K562 (cell line): Measurements from ENCODE around the gene APBA2. TPM values are rescaled to one million over a fixed set of nuclear protein-coding genes. Genes with fewer than 3 reads are reported as not detected.

Experiments used
- ATAC-seq: fragments of 200-7000 bp; cut with Tn5 transposase; 3 replicates; pipeline ENCODE4 v1.9.1; 2020; ENCODE audit warnings: moderate library complexity
- BruUV-seq: library from RNA; stranded (reverse); fragments of 400-500 nt; replicated peaks from 2 replicates; lab custom pipeline; 2021; lab: Mats Ljungman, UMichigan
- CTCF ChIA-PET: fragments of 300-600 bp; formaldehyde crosslinking; extraction: SDS; loops from one replicate; lab custom pipeline; 2021; ENCODE audit warnings: low intra/inter-chr PET ratio; lab: Yijun Ruan, JAX
- POLR2A ChIA-PET: fragments of 300-600, 350-650 bp; sonication (Branson Sonifier 250); formaldehyde crosslinking; extraction: SDS; loops from one replicate; lab custom pipeline; 2021; ENCODE audit warnings: antibody characterized with exemption, inconsistent platforms; lab: Yijun Ruan, JAX
- DNase-seq, 4 experiments: peaks; one replicate each; pipeline versions ENCODE4 v3.0.0 to v3.0.0-alpha.2; 2011 to 2018; ENCODE audit warnings: low spot score in 3 of 4, mixed read lengths in 3 of 4; ENCODE audit errors: extremely low read depth in 1 of 4
- FAIRE-seq: peaks from 2 replicates; lab custom pipeline; 2011; peaks lifted over from hg19 to GRCh38; lab: Jason Lieb, UNC
- H2AFZ ChIP-seq: 2 replicates; pipeline ENCODE4 v1.6.0; 2011; ENCODE audit warnings: low read depth, low read length, control low read depth, inconsistent platforms
- H3K27ac ChIP-seq: fragments of 200-600 bp; 3 replicates; pipeline ENCODE4 v1.8.0; 2011; ENCODE audit warnings: low read depth, mild to moderate bottlenecking, control low read depth, inconsistent platforms, low read length, moderate library complexity, mixed read lengths; ENCODE audit errors: extremely low read depth
- H3K27me3 ChIP-seq, 2 experiments: fragments of 300-600 bp in 1 of 2; 2 replicates in 1 of 2; 3 replicates in 1 of 2; pipeline versions ENCODE4 v1.6.0 to v1.8.0; 2011; ENCODE audit warnings: inconsistent platforms in 2 of 2, low read length in 2 of 2, mild to moderate bottlenecking in 1 of 2, mixed read lengths in 1 of 2, moderate library complexity in 1 of 2; ENCODE audit not compliant: control insufficient read depth in 2 of 2, insufficient read depth in 2 of 2
- H3K36me3 ChIP-seq: fragments of 300-600 bp; 3 replicates; pipeline ENCODE4 v1.8.0; 2011; ENCODE audit warnings: mild to moderate bottlenecking, low read length, inconsistent platforms; ENCODE audit not compliant: control insufficient read depth, insufficient read depth
- H3K4me1 ChIP-seq, 2 experiments: fragments of 200-600 bp in 1 of 2; replicated peaks in 1 of 2; 2 replicates in 1 of 2; 3 replicates in 1 of 2; pipeline versions ENCODE4 v1.5.1 to v1.8.0; 2011; ENCODE audit warnings: inconsistent platforms in 2 of 2, low read length in 2 of 2, mild to moderate bottlenecking in 1 of 2, mixed read lengths in 1 of 2, moderate library complexity in 1 of 2; ENCODE audit not compliant: control insufficient read depth in 2 of 2, insufficient read depth in 2 of 2
- H3K4me2 ChIP-seq: 2 replicates; pipeline ENCODE4 v1.6.1; 2011; ENCODE audit warnings: low read length, control low read depth, inconsistent platforms, mixed read lengths; ENCODE audit not compliant: insufficient read depth
- H3K4me3 ChIP-seq: fragments of 200-600 bp; sonication (generic), shearing (Covaris generic); 2 replicates; pipeline ENCODE4 v1.5.1; 2016; ENCODE audit warnings: control low read depth, inconsistent platforms
- H3K79me2 ChIP-seq: fragments of 200-600 bp; 3 replicates; pipeline ENCODE4 v1.8.0; 2011; ENCODE audit warnings: low read length, inconsistent platforms; ENCODE audit not compliant: control insufficient read depth, insufficient read depth
- H3K9ac ChIP-seq, 2 experiments: 2 replicates each; pipeline versions ENCODE4 v1.6.0 to v1.6.1; 2011; ENCODE audit warnings: low read depth in 2 of 2, low read length in 2 of 2, control low read depth in 1 of 2, inconsistent platforms in 1 of 2, mild to moderate bottlenecking in 1 of 2, mixed read lengths in 1 of 2; ENCODE audit not compliant: insufficient read depth in 1 of 2
- H3K9me1 ChIP-seq: one replicate; pipeline ENCODE4 v1.6.0; 2011; ENCODE audit warnings: inconsistent platforms, mild to moderate bottlenecking, low read length, moderate library complexity; ENCODE audit not compliant: control insufficient read depth, insufficient read depth
- H3K9me3 ChIP-seq: replicated peaks from 2 replicates; pipeline ENCODE4 v1.5.1; 2011; ENCODE audit warnings: low read depth, low read length, inconsistent platforms; ENCODE audit not compliant: control insufficient read depth, insufficient read depth
- H4K20me1 ChIP-seq: replicated peaks from 2 replicates; pipeline ENCODE4 v1.6.1; 2011; ENCODE audit warnings: low read length, inconsistent platforms, mixed read lengths; ENCODE audit not compliant: control insufficient read depth, insufficient read depth
- ARID2 ChIP-seq: fragments of 450-650 bp; IDR thresholded peaks from 2 replicates; pipeline ENCODE4 v1.6.1; 2017; ENCODE audit warnings: antibody characterized with exemption, mild to moderate bottlenecking
- FIP1L1 ChIP-seq: fragments of 200-400 bp; formaldehyde crosslinking; IDR thresholded peaks from 2 replicates; pipeline ENCODE4 v1.6.1; 2018; ENCODE audit warnings: mild to moderate bottlenecking, low read depth, low read length; ENCODE audit not compliant: poor library complexity, severe bottlenecking
- FOXK2 ChIP-seq, 2 experiments: fragments of 450-650 bp; IDR thresholded peaks in 1 of 2; conservative IDR thresholded peaks in 1 of 2; 2 replicates each; pipeline ENCODE4 v1.6.1; 2016; ENCODE audit warnings: low read depth in 2 of 2, mild to moderate bottlenecking in 1 of 2
- GMEB1 ChIP-seq: fragments of 250-450 bp; sonication (Bioruptor Pico); IDR thresholded peaks from 2 replicates; pipeline ENCODE4 v1.4.0; 2020; ENCODE audit warnings: mild to moderate bottlenecking
- HMGXB4 ChIP-seq: sonication (generic); formaldehyde crosslinking; IDR thresholded peaks from 2 replicates; pipeline ENCODE4 v1.8.1; 2023; ENCODE audit warnings: mild to moderate bottlenecking, missing genetic modification reagents
- MBD1 ChIP-seq: fragments of 250-450 bp; sonication (Bioruptor Pico); IDR thresholded peaks from 2 replicates; pipeline ENCODE4 v1.8.0; 2022; ENCODE audit warnings: inconsistent platforms
- NCOR1 ChIP-seq: fragments of 450-650 bp; IDR thresholded peaks from 2 replicates; pipeline ENCODE4 v1.6.1; 2016; ENCODE audit warnings: mild to moderate bottlenecking, moderate library complexity
- NR3C1 ChIP-seq: sonication (generic); formaldehyde crosslinking; IDR thresholded peaks from 2 replicates; pipeline ENCODE4 v1.8.1; 2022; ENCODE audit warnings: missing genetic modification reagents
- PTBP1 ChIP-seq: fragments of 200-400 bp; formaldehyde crosslinking; IDR thresholded peaks from 2 replicates; pipeline ENCODE4 v1.6.1; 2017; ENCODE audit warnings: low read depth, low read length
- PURB ChIP-seq: sonication (generic); formaldehyde crosslinking; IDR thresholded peaks from 2 replicates; pipeline ENCODE4 v1.9.0; 2021; ENCODE audit warnings: low read depth, mild to moderate bottlenecking, missing genetic modification reagents
- RAD21 ChIP-seq, 2 experiments: fragments of 250-450 bp in 1 of 2; fragments of 450-650 bp in 1 of 2; sonication (Bioruptor Pico) in 1 of 2; formaldehyde crosslinking in 1 of 2; IDR thresholded peaks in 1 of 2; conservative IDR thresholded peaks in 1 of 2; 2 replicates each; pipeline versions ENCODE4 v1.4.0 to v1.8.0; 2020 to 2022; ENCODE audit warnings: mild to moderate bottlenecking in 2 of 2, moderate library complexity in 1 of 2
- RHOXF2B ChIP-seq: fragments of 250-450 bp; sonication (Bioruptor Pico); conservative IDR thresholded peaks from 2 replicates; pipeline ENCODE4 v1.5.1; 2021
- SRSF3 ChIP-seq: fragments of 200-400 bp; formaldehyde crosslinking; IDR thresholded peaks from 2 replicates; pipeline ENCODE4 v1.6.1; 2016; ENCODE audit warnings: mild to moderate bottlenecking, low read length, moderate library complexity; ENCODE audit not compliant: insufficient read depth
- ZNF274 ChIP-seq: IDR thresholded peaks from 2 replicates; pipeline ENCODE4 v1.6.1; 2011; ENCODE audit warnings: low read depth, mild to moderate bottlenecking, low read length, moderate library complexity, borderline replicate concordance
- WGBS: fragments of 100-300 bp; shearing (Covaris generic); methylation state at CpG from one replicate; pipeline ENCODE4 v1.1.6; 2016; ENCODE audit warnings: low coverage, mixed read lengths; ENCODE audit not compliant: insufficient coverage; ENCODE audit errors: missing lambda C conversion rate; 5-methylcytosine and 5-hydroxymethylcytosine counted together
- in situ Hi-C: fragments of 300-500 bp; cut with MboI; formaldehyde crosslinking; loops from 4 replicates; pipeline ENCODE4 v1.15.0; 2018; ENCODE audit warnings: inconsistent platforms, mixed read lengths
- intact Hi-C: fragments of 100-400 bp; cut with micrococcal nuclease; formaldehyde crosslinking; loops from 2 replicates; pipeline ENCODE4 v1.14.2; 2022
- polyA plus RNA-seq, 8 experiments: library from polyadenylated mRNA; depleted of rRNA in 4 of 8; stranded (reverse) in 5 of 8; unstranded in 3 of 8; fragments of >200 nt; fragmentation: Nextera tagmentation in 2 of 8; fragmentation: Illumina TruSeq in 1 of 8; extraction: Ambion mirVana in 2 of 8; extraction: Trizol in 1 of 8; gene quantifications; 2 replicates each; pipeline versions ENCODE4 v1.2.1 to v1.2.3, GENCODE V29; 2011 to 2014; ENCODE audit warnings: inconsistent platforms in 1 of 8, missing spikeins in 1 of 8
- total RNA-seq, 7 experiments: library from RNA; depleted of rRNA in 6 of 7; stranded (reverse); fragments of >200 nt in 6 of 7; fragmentation: Illumina TruSeq in 2 of 7; extraction: Trizol in 2 of 7; gene quantifications; 2 replicates each; pipeline versions ENCODE4 v1.2.1 to v1.2.3, GENCODE V29; 2011 to 2021; ENCODE audit warnings: low replicate concordance in 1 of 7

APBA2 gene
- total and polyA plus RNA-seq, 9 of the 15 experiments (the other 6 are each of a cell fraction or from before 2014, with no cell fraction given), result 0.24 to 40.9 (median 25.2) TPM

GRCh38 chr15:28919201-28919635 is 33.4 kb downstream of the APBA2 start:
- no peak for DNase-seq
- H4K20me1 ChIP-seq, result no peaks in the 10 kb centered on the region; the same call in 1 of the 2 replicates
- FAIRE-seq, result no peak
- H3K79me2 ChIP-seq, result peaks cover 44% of the 10 kb centered on the region
- H3K27me3 ChIP-seq, result no peaks in the 10 kb centered on the region
- no TSS peak for BruUV-seq
- no peak for ATAC-seq
- H3K9me3 ChIP-seq, result no peaks in the 10 kb centered on the region; the same call in 1 of the 2 replicates
- H3K36me3 ChIP-seq, result peaks cover 24% of the 10 kb centered on the region
- H3K4me2 ChIP-seq, result no peak overlapping the region
- peaks cover 12 to 43% of the 10 kb centered on the region in 2 experiments for H3K4me1 ChIP-seq
- TF ChIP-seq PURB (CRISPR knock-in tag), result no peak
- TF ChIP-seq ZNF274, result no peak
- no peak for TF ChIP-seq PTBP1
- TF ChIP-seq RHOXF2B, result no peak
- TF ChIP-seq FOXK2 (conservative IDR thresholded peaks at IDR 0.05 in 1 of 2, IDR thresholded peaks at IDR 0.05 in 1 of 2; ENCODE audit: low read depth in 2 of 2), result no peak
- TF ChIP-seq NCOR1, result no peak
- no peak for TF ChIP-seq SRSF3
- TF ChIP-seq FIP1L1, result no peak
- no peak for TF ChIP-seq MBD1 (CRISPR knock-in tag)
- TF ChIP-seq GMEB1 (CRISPR knock-in tag), result no peak
- no peak for TF ChIP-seq ARID2
- no peak for TF ChIP-seq NR3C1 (CRISPR knock-in tag)
- TF ChIP-seq RAD21 (CRISPR knock-in tag; conservative IDR thresholded peaks at IDR 0.05 in 1 of 2, IDR thresholded peaks at IDR 0.05 in 1 of 2), result no peak
- TF ChIP-seq HMGXB4 (CRISPR knock-in tag), result no peak
- TF ChIP-seq, all 486 proteins: peak for 0
- intact Hi-C loops (no loop called here), in situ Hi-C loops (no loop called here)
- WGBS, result 82% methylated on average over 13 of the region's 17 CpGs
- Histone ChIP-seq H2AFZ (no peak overlapping the region), H3K4me3 (no peak overlapping the region), H3K9me1 (no peaks in the 10 kb centered on the region), H3K27ac (no peak overlapping the region), H3K9ac (no peak overlapping the region)
- ChIA-PET CTCF (no interaction called here), POLR2A (interaction anchor here (1.2 kb wide), 1 partner anchor 12 kb away, joined by 5 read pairs; no protein-coding TSS in a partner anchor)
